GM12878 (cell line): ENCODE measurements around the gene REM2.
"Not testable (repeated sequence)": the region's sequence is repeated elsewhere in the genome, so short reads cannot be mapped to it uniquely, and the experiment has no call there.

ENCODE experiments used
- CHD2 ChIP-seq: IDR thresholded peaks from 2 replicates; pipeline ENCODE4 v1.6.1; 2011; ENCODE audit warnings: low read depth, low read length, improper control_type of control experiment, borderline replicate concordance
- SIN3A ChIP-seq: IDR thresholded peaks from 2 replicates; pipeline ENCODE4 v1.6.1; 2012; ENCODE audit warnings: low read depth, low read length, improper control_type of control experiment
- SMC3 ChIP-seq: IDR thresholded peaks from 2 replicates; pipeline ENCODE4 v1.6.1; 2011; ENCODE audit warnings: low read length, improper control_type of control experiment, borderline replicate concordance
- TF ChIP-seq, protein P1 (sequence below): fragments of 450-650 bp; IDR thresholded peaks from 2 replicates; pipeline ENCODE4 v1.6.1; 2017; ENCODE audit warnings: mild to moderate bottlenecking
- TF ChIP-seq, protein P2 (sequence below): fragments of 450-650 bp; conservative IDR thresholded peaks from 2 replicates; pipeline ENCODE4 v1.6.1; 2017; ENCODE audit warnings: mild to moderate bottlenecking, moderate library complexity
- TF ChIP-seq, protein P3 (sequence below), 3 experiments: IDR thresholded peaks in 2 of 3; conservative IDR thresholded peaks in 1 of 3; 2 replicates each; pipeline ENCODE4 v1.5.1; 2011; ENCODE audit warnings: low read depth in 3 of 3, low read length in 3 of 3, mild to moderate bottlenecking in 3 of 3, control low read depth in 2 of 3, moderate library complexity in 2 of 3, inconsistent platforms in 1 of 3, mixed read lengths in 1 of 3; ENCODE audit not compliant: control insufficient read depth in 2 of 3, insufficient read depth in 1 of 3; ENCODE audit errors: extremely low read depth in 1 of 3

DNA sequence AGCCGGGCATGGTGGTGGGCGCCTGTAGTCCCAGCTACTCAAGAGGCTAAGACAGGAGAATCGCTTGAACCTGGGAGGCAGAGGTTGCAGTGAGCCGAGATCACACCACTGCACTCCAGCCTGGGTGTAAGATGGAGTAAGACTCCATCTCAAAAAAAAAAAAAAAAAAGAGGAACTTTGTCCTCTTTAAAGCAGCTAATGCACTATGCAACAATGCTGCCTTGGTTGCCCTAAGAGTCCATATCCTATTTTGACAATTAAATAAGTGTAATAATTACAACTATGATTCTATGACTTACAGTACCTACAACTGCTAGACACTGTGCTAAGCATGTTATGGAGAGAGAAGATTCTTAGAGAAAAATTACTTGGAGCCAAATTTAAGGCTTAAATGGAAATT is 31.8 kb downstream of the REM2 start:
- TF ChIP-seq, protein P1, sequence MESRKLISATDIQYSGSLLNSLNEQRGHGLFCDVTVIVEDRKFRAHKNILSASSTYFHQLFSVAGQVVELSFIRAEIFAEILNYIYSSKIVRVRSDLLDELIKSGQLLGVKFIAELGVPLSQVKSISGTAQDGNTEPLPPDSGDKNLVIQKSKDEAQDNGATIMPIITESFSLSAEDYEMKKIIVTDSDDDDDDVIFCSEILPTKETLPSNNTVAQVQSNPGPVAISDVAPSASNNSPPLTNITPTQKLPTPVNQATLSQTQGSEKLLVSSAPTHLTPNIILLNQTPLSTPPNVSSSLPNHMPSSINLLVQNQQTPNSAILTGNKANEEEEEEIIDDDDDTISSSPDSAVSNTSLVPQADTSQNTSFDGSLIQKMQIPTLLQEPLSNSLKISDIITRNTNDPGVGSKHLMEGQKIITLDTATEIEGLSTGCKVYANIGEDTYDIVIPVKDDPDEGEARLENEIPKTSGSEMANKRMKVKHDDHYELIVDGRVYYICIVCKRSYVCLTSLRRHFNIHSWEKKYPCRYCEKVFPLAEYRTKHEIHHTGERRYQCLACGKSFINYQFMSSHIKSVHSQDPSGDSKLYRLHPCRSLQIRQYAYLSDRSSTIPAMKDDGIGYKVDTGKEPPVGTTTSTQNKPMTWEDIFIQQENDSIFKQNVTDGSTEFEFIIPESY = not testable (repeated sequence)
- not testable (repeated sequence) for TF ChIP-seq SIN3A, SMC3, CHD2
- TF ChIP-seq, protein P2, sequence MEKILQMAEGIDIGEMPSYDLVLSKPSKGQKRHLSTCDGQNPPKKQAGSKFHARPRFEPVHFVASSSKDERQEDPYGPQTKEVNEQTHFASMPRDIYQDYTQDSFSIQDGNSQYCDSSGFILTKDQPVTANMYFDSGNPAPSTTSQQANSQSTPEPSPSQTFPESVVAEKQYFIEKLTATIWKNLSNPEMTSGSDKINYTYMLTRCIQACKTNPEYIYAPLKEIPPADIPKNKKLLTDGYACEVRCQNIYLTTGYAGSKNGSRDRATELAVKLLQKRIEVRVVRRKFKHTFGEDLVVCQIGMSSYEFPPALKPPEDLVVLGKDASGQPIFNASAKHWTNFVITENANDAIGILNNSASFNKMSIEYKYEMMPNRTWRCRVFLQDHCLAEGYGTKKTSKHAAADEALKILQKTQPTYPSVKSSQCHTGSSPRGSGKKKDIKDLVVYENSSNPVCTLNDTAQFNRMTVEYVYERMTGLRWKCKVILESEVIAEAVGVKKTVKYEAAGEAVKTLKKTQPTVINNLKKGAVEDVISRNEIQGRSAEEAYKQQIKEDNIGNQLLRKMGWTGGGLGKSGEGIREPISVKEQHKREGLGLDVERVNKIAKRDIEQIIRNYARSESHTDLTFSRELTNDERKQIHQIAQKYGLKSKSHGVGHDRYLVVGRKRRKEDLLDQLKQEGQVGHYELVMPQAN = not testable (repeated sequence)
- TF ChIP-seq, protein P3, sequence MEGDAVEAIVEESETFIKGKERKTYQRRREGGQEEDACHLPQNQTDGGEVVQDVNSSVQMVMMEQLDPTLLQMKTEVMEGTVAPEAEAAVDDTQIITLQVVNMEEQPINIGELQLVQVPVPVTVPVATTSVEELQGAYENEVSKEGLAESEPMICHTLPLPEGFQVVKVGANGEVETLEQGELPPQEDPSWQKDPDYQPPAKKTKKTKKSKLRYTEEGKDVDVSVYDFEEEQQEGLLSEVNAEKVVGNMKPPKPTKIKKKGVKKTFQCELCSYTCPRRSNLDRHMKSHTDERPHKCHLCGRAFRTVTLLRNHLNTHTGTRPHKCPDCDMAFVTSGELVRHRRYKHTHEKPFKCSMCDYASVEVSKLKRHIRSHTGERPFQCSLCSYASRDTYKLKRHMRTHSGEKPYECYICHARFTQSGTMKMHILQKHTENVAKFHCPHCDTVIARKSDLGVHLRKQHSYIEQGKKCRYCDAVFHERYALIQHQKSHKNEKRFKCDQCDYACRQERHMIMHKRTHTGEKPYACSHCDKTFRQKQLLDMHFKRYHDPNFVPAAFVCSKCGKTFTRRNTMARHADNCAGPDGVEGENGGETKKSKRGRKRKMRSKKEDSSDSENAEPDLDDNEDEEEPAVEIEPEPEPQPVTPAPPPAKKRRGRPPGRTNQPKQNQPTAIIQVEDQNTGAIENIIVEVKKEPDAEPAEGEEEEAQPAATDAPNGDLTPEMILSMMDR (IDR thresholded peaks at IDR 0.05 in 2 of 3, conservative IDR thresholded peaks at IDR 0.05 in 1 of 3; ENCODE audit: control insufficient read depth in 2 of 3, extremely low read depth in 1 of 3, insufficient read depth in 1 of 3, low read depth in 3 of 3, low read length in 3 of 3) = not testable (repeated sequence)
